ENCODE measurements around the gene LARP1. TPM values are rescaled to one million over a fixed set of nuclear protein-coding genes. Genes with fewer than 3 reads are reported as not detected.
A peak's percentile ranks its signal among the peaks of the same experiment; 100 is the strongest.
"Not testable (repeated sequence)": the region's sequence is repeated elsewhere in the genome, so short reads cannot be mapped to it uniquely, and the experiment has no call there.

Gene LARP1
- total RNA-seq, 1 donor from 2014 or later: 155 TPM

GRCh38 chr5:154757814-154758406 lies 2.7 kb downstream of the LARP1 start:
- intact Hi-C loops (cut with micrococcal nuclease): no loop called here
- DNase-seq (no peak), ATAC-seq (no peak)

- DNase-seq: no peak
- no peak for ATAC-seq
- intact Hi-C loops (cut with micrococcal nuclease): no loop called here
These were observed 3.3 kb downstream of the LARP1 start for GRCh38 chr5:154758493-154758892.

- intact Hi-C loops (cut with micrococcal nuclease): no loop called here
- no peak for DNase-seq
- no peak for ATAC-seq
These were observed 3.8 kb downstream of the LARP1 start for GRCh38 chr5:154758977-154759376.

- DNase-seq; ATAC-seq; intact Hi-C loops (cut with micrococcal nuclease): not testable (repeated sequence)
These were observed 4.7 kb downstream of the LARP1 start for GRCh38 chr5:154759868-154760267.

- intact Hi-C loops (cut with micrococcal nuclease): no loop called here
- DNase-seq (no peak), ATAC-seq (no peak)
These were observed 6.0 kb downstream of the LARP1 start for GRCh38 chr5:154761046-154761736.

- intact Hi-C loops (cut with micrococcal nuclease): no loop called here
- ATAC-seq (peak; percentile 16), DNase-seq (no peak)
These were observed 7.1 kb downstream of the LARP1 start for GRCh38 chr5:154762261-154762660.

- ATAC-seq: no peak
- DNase-seq: no peak
- intact Hi-C loops (cut with micrococcal nuclease): no loop called here
These were observed 7.5 kb downstream of the LARP1 start for GRCh38 chr5:154762700-154763099.

- no peak for ATAC-seq
- DNase-seq: no peak
- intact Hi-C loops (cut with micrococcal nuclease): no loop called here
These were observed 9.8 kb downstream of the LARP1 start for GRCh38 chr5:154764967-154765366.

- intact Hi-C loops (cut with micrococcal nuclease): no loop called here
- no peak for DNase-seq
- ATAC-seq: no peak
These were observed 10.3 kb downstream of the LARP1 start for GRCh38 chr5:154765396-154765925.

- no peak for ATAC-seq
- intact Hi-C loops (cut with micrococcal nuclease): no loop called here
These were observed 11.5 kb downstream of the LARP1 start for GRCh38 chr5:154766558-154767281.

GRCh38 chr5:154767576-154767975 lies 12.4 kb downstream of the LARP1 start:
- intact Hi-C loops (cut with micrococcal nuclease): no loop called here
- DNase-seq (no peak), ATAC-seq (no peak)

More at GRCh38 chr5:154766558-154767281, 11.5 kb downstream of the LARP1 start:
- DNase-seq: no peak

- intact Hi-C loops (cut with micrococcal nuclease): no loop called here
- DNase-seq (no peak), ATAC-seq (no peak)
These were observed 13.0 kb downstream of the LARP1 start for GRCh38 chr5:154768207-154768606.

GRCh38 chr5:154770111-154770510 lies 14.9 kb downstream of the LARP1 start:
- ATAC-seq (no peak), DNase-seq (no peak)
- intact Hi-C loops (cut with micrococcal nuclease): no loop called here

- peak; percentile 69 for ATAC-seq
These were observed 16.3 kb downstream of the LARP1 start for GRCh38 chr5:154771383-154771901.

GRCh38 chr5:154773326-154773725 lies 18.1 kb downstream of the LARP1 start:
- DNase-seq (no peak), ATAC-seq (peak; percentile 7)
- intact Hi-C loops (cut with micrococcal nuclease): no loop called here

More at GRCh38 chr5:154771383-154771901, 16.3 kb downstream of the LARP1 start:
- intact Hi-C loops (cut with micrococcal nuclease): no loop called here
- peak; percentile 42 for DNase-seq

GRCh38 chr5:154776167-154776566 lies 21.0 kb downstream of the LARP1 start:
- intact Hi-C loops (cut with micrococcal nuclease): no loop called here
- ATAC-seq (peak; percentile 55), DNase-seq (no peak)

GRCh38 chr5:154778534-154778933 lies 23.4 kb downstream of the LARP1 start:
- intact Hi-C loops (cut with micrococcal nuclease): no loop called here

GRCh38 chr5:154779105-154779504 lies 23.9 kb downstream of the LARP1 start:
- intact Hi-C loops (cut with micrococcal nuclease): no loop called here
- no peak for ATAC-seq
- no peak for DNase-seq

More at GRCh38 chr5:154778534-154778933, 23.4 kb downstream of the LARP1 start:
- peak; percentile 41 for DNase-seq
- peak; percentile 55 for ATAC-seq

GRCh38 chr5:154780128-154780527 lies 25.0 kb downstream of the LARP1 start:
- DNase-seq: no peak
- intact Hi-C loops (cut with micrococcal nuclease): no loop called here
- ATAC-seq: no peak

GRCh38 chr5:154782326-154782725 lies 27.1 kb downstream of the LARP1 start:
- peak; percentile 61 for ATAC-seq
- peak; percentile 52 for DNase-seq
- intact Hi-C loops (cut with micrococcal nuclease): no loop called here
